Type B pancreatic cell (in vitro differentiated cells): ENCODE data around the gene PPP4R1. TPM values are rescaled to one million over a fixed set of nuclear protein-coding genes. Genes with fewer than 3 reads are reported as not detected.
A peak's percentile ranks its signal among the peaks of the same experiment; 100 is the strongest.

Experiments used
- DNase-seq: peaks from one replicate; pipeline ENCODE4 v3.0.0; 2021; ENCODE audit warnings: mixed read lengths; ENCODE audit not compliant: unreplicated experiment; ENCODE audit errors: extremely low spot score
- H3K27ac Mint-ChIP-seq: 2 replicates; pipeline ENCODE4 v1.8.0; 2021; ENCODE audit warnings: mild to moderate bottlenecking, mixed read lengths
- H3K27me3 Mint-ChIP-seq: 2 replicates; pipeline ENCODE4 v1.8.0; 2021; ENCODE audit warnings: mixed read lengths
- H3K36me3 Mint-ChIP-seq: 2 replicates; pipeline ENCODE4 v1.8.0; 2021; ENCODE audit warnings: mixed read lengths
- H3K4me1 Mint-ChIP-seq: one replicate; pipeline ENCODE4 v1.8.0; 2021; ENCODE audit warnings: mixed read lengths; ENCODE audit not compliant: unreplicated experiment
- H3K4me3 Mint-ChIP-seq: 2 replicates; pipeline ENCODE4 v1.8.0; 2021; ENCODE audit warnings: mild to moderate bottlenecking, mixed read lengths
- H3K9me3 Mint-ChIP-seq: 2 replicates; pipeline ENCODE4 v1.8.0; 2021; ENCODE audit warnings: mixed read lengths
- CTCF ChIP-seq: fragments of 200-600 bp; sonication (generic); conservative IDR thresholded peaks from 2 replicates; pipeline ENCODE4 v1.5.0; 2021; ENCODE audit warnings: antibody characterized with exemption, mild to moderate bottlenecking
- long read RNA-seq: library from polyadenylated mRNA; unstranded; transcript quantifications from one replicate; pipeline ENCODE4 v2.0.0, GENCODE V29; 2020
- total RNA-seq: library from RNA; stranded (reverse); gene quantifications from 2 replicates; pipeline ENCODE4 v1.2.1, GENCODE V29; 2021; ENCODE audit warnings: low replicate concordance

PPP4R1 gene
- 77.3 and 109 TPM in 2 replicates for total RNA-seq
- long read RNA-seq, transcript PPP4R1-203 (20 exons, 3,925 nt) = minor isoform, 12 of 75 reads
- long read RNA-seq, transcript PPP4R1-202 (20 exons, 3,885 nt) = major isoform, 18 of 75 reads
- long read RNA-seq, partial matches to known transcripts = 27 of 75 reads
- long read RNA-seq, other reads (novel, unspliced or antisense) = 17 of 75 reads

DNA sequence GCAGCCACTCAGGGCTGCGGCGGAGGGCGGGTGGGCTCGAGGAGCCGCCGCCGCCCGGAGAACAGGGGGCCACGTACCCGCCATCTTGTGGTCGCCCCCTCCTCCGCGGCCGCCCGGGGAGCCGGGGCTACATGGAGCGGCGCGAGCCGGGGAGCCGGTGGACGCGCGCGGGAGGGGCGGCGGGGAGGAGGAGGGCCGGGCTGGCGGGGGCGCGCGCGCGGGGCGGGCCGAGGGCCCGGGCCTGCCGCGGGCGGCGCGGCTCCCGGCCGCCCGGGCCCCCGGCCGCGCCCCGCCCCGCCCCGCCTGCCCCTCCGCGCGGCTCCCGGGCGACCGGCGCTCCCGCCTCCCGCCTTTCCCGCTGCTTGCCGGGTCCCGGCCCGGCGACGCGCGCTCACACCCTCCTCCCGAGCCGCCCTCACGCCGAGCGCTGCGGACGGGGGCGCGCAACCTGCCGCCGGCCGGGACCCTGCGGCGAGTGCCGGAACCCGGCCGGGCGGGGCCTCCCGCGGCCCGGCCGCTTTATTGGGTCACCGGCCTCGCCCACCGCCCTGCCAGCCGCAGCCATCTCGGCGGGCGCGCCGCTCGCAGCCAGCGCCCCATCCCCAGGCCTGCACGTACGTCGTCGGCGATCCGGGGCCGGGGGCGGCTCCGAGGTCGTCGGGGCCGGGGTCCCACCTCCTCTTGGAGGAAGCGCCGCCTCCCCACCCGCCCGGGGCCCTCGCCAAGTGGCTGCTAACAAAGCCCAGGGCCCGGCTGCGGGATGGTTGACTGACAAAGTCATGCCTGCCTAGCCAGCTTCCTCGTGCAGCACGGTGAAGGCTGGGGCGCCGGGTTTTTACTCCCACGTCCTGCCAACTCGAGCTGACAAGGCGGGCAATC lies at the start of gene PPP4R1:
PPP4R1 (minus strand) TSS at position 159 of the 879 bp plus-strand sequence; CDS start at position 84, 75 bp downstream.
- Mint-ChIP-seq H3K9me3 (peaks cover 3% of the 10 kb centered on the region), H3K27me3 (no peaks in the 10 kb centered on the region), H3K4me3 (peak within 1 kb of the TSS; percentile 98), H3K27ac (peak within 1 kb of the TSS; percentile 99), H3K4me1 (peaks cover 21% of the 10 kb centered on the region), H3K36me3 (peaks cover 11% of the 10 kb centered on the region)
- no peak for TF ChIP-seq CTCF
- peak; percentile 84 for DNase-seq

DNA sequence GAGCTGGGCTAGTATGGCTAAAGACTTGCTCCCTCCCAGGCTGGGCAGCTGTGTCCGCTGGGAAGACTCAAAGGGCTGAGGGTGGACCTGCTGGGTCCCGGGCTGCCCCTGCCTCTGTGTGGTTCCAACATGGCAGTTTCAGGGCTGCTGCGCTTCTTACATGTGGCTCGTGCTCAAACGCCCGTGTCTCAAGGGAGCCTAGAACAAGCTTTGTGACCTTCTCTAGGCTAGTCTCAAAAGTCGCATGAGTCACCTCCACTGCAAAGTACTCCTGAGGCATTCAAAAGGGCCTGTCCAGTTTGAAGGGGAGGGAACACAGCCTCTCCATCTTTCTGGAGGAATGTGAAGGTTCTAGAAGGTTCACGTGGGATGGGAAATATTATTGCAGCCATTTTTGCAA lies 49.0 kb upstream of the PPP4R1 start:
- no peak for DNase-seq
- TF ChIP-seq CTCF = no peak
- no peak overlapping the region for H3K27ac Mint-ChIP-seq
- H3K4me3 Mint-ChIP-seq = no peak overlapping the region
- H3K4me1 Mint-ChIP-seq = peaks cover 9% of the 10 kb centered on the region
- no peaks in the 10 kb centered on the region for H3K36me3 Mint-ChIP-seq
- no peaks in the 10 kb centered on the region for H3K27me3 Mint-ChIP-seq
- H3K9me3 Mint-ChIP-seq = no peaks in the 10 kb centered on the region

DNA sequence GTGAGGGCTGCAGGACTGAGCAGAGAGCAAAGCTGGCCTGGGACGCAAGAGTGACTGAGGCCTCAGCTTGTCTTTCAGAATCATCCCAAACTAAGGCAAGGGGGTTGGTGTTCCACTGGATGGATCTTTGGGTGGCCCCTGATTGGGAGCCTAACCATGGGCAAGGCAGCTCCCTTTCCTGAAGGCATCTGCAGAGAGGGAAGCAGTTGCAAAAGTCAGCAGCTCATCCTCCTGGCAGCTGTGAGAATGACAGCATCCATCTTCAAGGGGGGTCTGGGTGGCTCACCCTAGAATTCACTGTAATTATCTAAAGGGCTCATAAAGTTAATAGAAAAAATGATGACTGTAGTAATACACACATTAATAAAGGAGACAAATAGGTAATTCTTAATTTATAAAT lies 47.2 kb upstream of the PPP4R1 start:
- H3K27ac Mint-ChIP-seq = no peak overlapping the region
- no peak for TF ChIP-seq CTCF
- H3K27me3 Mint-ChIP-seq = no peaks in the 10 kb centered on the region
- H3K36me3 Mint-ChIP-seq = no peaks in the 10 kb centered on the region
- DNase-seq = no peak
- H3K4me1 Mint-ChIP-seq = peaks cover 9% of the 10 kb centered on the region
- H3K4me3 Mint-ChIP-seq = no peak overlapping the region
- H3K9me3 Mint-ChIP-seq = no peaks in the 10 kb centered on the region

- H3K27ac Mint-ChIP-seq = peak overlapping the region; percentile 29
- H3K4me3 Mint-ChIP-seq = no peak overlapping the region
- no peaks in the 10 kb centered on the region for H3K27me3 Mint-ChIP-seq
- DNase-seq = no peak
- H3K9me3 Mint-ChIP-seq = no peaks in the 10 kb centered on the region
- no peaks in the 10 kb centered on the region for H3K36me3 Mint-ChIP-seq
- H3K4me1 Mint-ChIP-seq = no peaks in the 10 kb centered on the region
- TF ChIP-seq CTCF = no peak
Measured at GRCh38 chr18:9659499-9660375, 45.4 kb upstream of the PPP4R1 start.

- no peaks in the 10 kb centered on the region for H3K4me1 Mint-ChIP-seq
- H3K9me3 Mint-ChIP-seq = no peaks in the 10 kb centered on the region
- H3K4me3 Mint-ChIP-seq = no peak overlapping the region
- peak overlapping the region; percentile 57 for H3K27ac Mint-ChIP-seq
- H3K27me3 Mint-ChIP-seq = no peaks in the 10 kb centered on the region
- H3K36me3 Mint-ChIP-seq = no peaks in the 10 kb centered on the region
- no peak for TF ChIP-seq CTCF
- no peak for DNase-seq
Measured at GRCh38 chr18:9658087-9658641, 43.8 kb upstream of the PPP4R1 start.
